ENCODE measurements around the gene TAF11.
"Not testable (repeated sequence)": the region's sequence is repeated elsewhere in the genome, so short reads cannot be mapped to it uniquely, and the experiment has no call there.

The TAF11 gene

GRCh38 chr6:34917626-34918285 is 29.9 kb upstream of the TAF11 start:
- Mint-ChIP-seq H3K36me3 (ENCODE audit: insufficient read depth) (no peaks in the 10 kb centered on the region), H3K4me3 (no peak overlapping the region), H3K27me3 (no peaks in the 10 kb centered on the region), H3K27ac (ENCODE audit: low read depth) (no peak overlapping the region), H3K9me3 (no peaks in the 10 kb centered on the region), H3K4me1 (peaks cover 7% of the 10 kb centered on the region)
- ATAC-seq (replicated peaks; ENCODE audit: extremely low read depth, poor library complexity, severe bottlenecking) (no peak), DNase-seq (ENCODE audit: low spot score in 2 of 2) (no peak)

- Mint-ChIP-seq H3K9me3 (no peaks in the 10 kb centered on the region), H3K36me3 (ENCODE audit: insufficient read depth) (no peaks in the 10 kb centered on the region), H3K4me1 (peaks cover 19% of the 10 kb centered on the region), H3K27me3 (no peaks in the 10 kb centered on the region), H3K4me3 (no peak overlapping the region), H3K27ac (ENCODE audit: low read depth) (no peak overlapping the region)
- DNase-seq (ENCODE audit: low spot score in 2 of 2) (no peak), ATAC-seq (replicated peaks; ENCODE audit: extremely low read depth, poor library complexity, severe bottlenecking) (no peak)
These were observed 28.6 kb upstream of the TAF11 start for GRCh38 chr6:34916348-34916967.

GRCh38 chr6:34914358-34914757 is 26.5 kb upstream of the TAF11 start:
- Mint-ChIP-seq H3K4me1 (peaks cover 34% of the 10 kb centered on the region), H3K27me3 (no peaks in the 10 kb centered on the region), H3K27ac (ENCODE audit: low read depth) (no peak overlapping the region), H3K36me3 (ENCODE audit: insufficient read depth) (peaks cover 1% of the 10 kb centered on the region), H3K4me3 (no peak overlapping the region), H3K9me3 (no peaks in the 10 kb centered on the region)
- DNase-seq (ENCODE audit: low spot score in 2 of 2), result no peak
- no peak for ATAC-seq (replicated peaks; ENCODE audit: extremely low read depth, poor library complexity, severe bottlenecking)

GRCh38 chr6:34912715-34913464 is 25.0 kb upstream of the TAF11 start:
- Mint-ChIP-seq H3K9me3 (no peaks in the 10 kb centered on the region), H3K36me3 (ENCODE audit: insufficient read depth) (peaks cover 1% of the 10 kb centered on the region), H3K4me3 (peak overlapping the region; percentile 41), H3K27me3 (no peaks in the 10 kb centered on the region), H3K4me1 (peaks cover 41% of the 10 kb centered on the region), H3K27ac (ENCODE audit: low read depth) (no peak overlapping the region)
- DNase-seq (ENCODE audit: low spot score in 2 of 2) (peak in 1 of 2 donors; percentile 11), ATAC-seq (replicated peaks; ENCODE audit: extremely low read depth, poor library complexity, severe bottlenecking) (peak; percentile 86)

- no peaks in the 10 kb centered on the region for H3K27me3 Mint-ChIP-seq
- ATAC-seq (replicated peaks; ENCODE audit: extremely low read depth, poor library complexity, severe bottlenecking) (no peak), DNase-seq (ENCODE audit: low spot score in 2 of 2) (no peak)
- H3K9me3 Mint-ChIP-seq, result no peaks in the 10 kb centered on the region
- peaks cover 1% of the 10 kb centered on the region for H3K36me3 Mint-ChIP-seq (ENCODE audit: insufficient read depth)
- H3K27ac Mint-ChIP-seq (ENCODE audit: low read depth), result no peak overlapping the region
- no peak overlapping the region for H3K4me3 Mint-ChIP-seq
- peaks cover 43% of the 10 kb centered on the region for H3K4me1 Mint-ChIP-seq
These were observed 24.0 kb upstream of the TAF11 start for GRCh38 chr6:34911822-34912221.

- H3K36me3 Mint-ChIP-seq (ENCODE audit: insufficient read depth), result peaks cover 1% of the 10 kb centered on the region
- H3K4me3 Mint-ChIP-seq, result no peak overlapping the region
- H3K27me3 Mint-ChIP-seq, result no peaks in the 10 kb centered on the region
- ATAC-seq (replicated peaks; ENCODE audit: extremely low read depth, poor library complexity, severe bottlenecking) (no peak), DNase-seq (ENCODE audit: low spot score in 2 of 2) (no peak)
- no peaks in the 10 kb centered on the region for H3K9me3 Mint-ChIP-seq
- no peak overlapping the region for H3K27ac Mint-ChIP-seq (ENCODE audit: low read depth)
- peaks cover 57% of the 10 kb centered on the region for H3K4me1 Mint-ChIP-seq
These were observed 21.6 kb upstream of the TAF11 start for GRCh38 chr6:34909320-34909883.

- Mint-ChIP-seq H3K4me1 (peaks cover 54% of the 10 kb centered on the region), H3K4me3 (no peak overlapping the region), H3K27ac (ENCODE audit: low read depth) (no peak overlapping the region), H3K9me3 (no peaks in the 10 kb centered on the region), H3K27me3 (no peaks in the 10 kb centered on the region), H3K36me3 (ENCODE audit: insufficient read depth) (peaks cover 1% of the 10 kb centered on the region)
- DNase-seq (ENCODE audit: low spot score in 2 of 2), result no peak
- no peak for ATAC-seq (replicated peaks; ENCODE audit: extremely low read depth, poor library complexity, severe bottlenecking)
These were observed 20.4 kb upstream of the TAF11 start for GRCh38 chr6:34908194-34908593.

GRCh38 chr6:34906826-34907225 is 19.0 kb upstream of the TAF11 start:
- ATAC-seq (replicated peaks; ENCODE audit: extremely low read depth, poor library complexity, severe bottlenecking) (no peak), DNase-seq (ENCODE audit: low spot score in 2 of 2) (no peak)
- H3K4me3 Mint-ChIP-seq, result no peak overlapping the region
- peaks cover 4% of the 10 kb centered on the region for H3K36me3 Mint-ChIP-seq (ENCODE audit: insufficient read depth)
- H3K27me3 Mint-ChIP-seq, result no peaks in the 10 kb centered on the region
- no peak overlapping the region for H3K27ac Mint-ChIP-seq (ENCODE audit: low read depth)
- no peaks in the 10 kb centered on the region for H3K9me3 Mint-ChIP-seq
- peaks cover 41% of the 10 kb centered on the region for H3K4me1 Mint-ChIP-seq

GRCh38 chr6:34904990-34905613 is 17.3 kb upstream of the TAF11 start:
- H3K4me3 Mint-ChIP-seq, result no peak overlapping the region
- H3K27ac Mint-ChIP-seq (ENCODE audit: low read depth), result peak overlapping the region; percentile 10
- no peaks in the 10 kb centered on the region for H3K9me3 Mint-ChIP-seq
- no peak for DNase-seq (ENCODE audit: low spot score in 2 of 2)
- no peak for ATAC-seq (replicated peaks; ENCODE audit: extremely low read depth, poor library complexity, severe bottlenecking)
- peaks cover 34% of the 10 kb centered on the region for H3K4me1 Mint-ChIP-seq
- no peaks in the 10 kb centered on the region for H3K27me3 Mint-ChIP-seq
- peaks cover 4% of the 10 kb centered on the region for H3K36me3 Mint-ChIP-seq (ENCODE audit: insufficient read depth)

- Mint-ChIP-seq H3K4me1 (peaks cover 25% of the 10 kb centered on the region), H3K27me3 (no peaks in the 10 kb centered on the region), H3K27ac (ENCODE audit: low read depth) (no peak overlapping the region), H3K4me3 (no peak overlapping the region), H3K9me3 (no peaks in the 10 kb centered on the region), H3K36me3 (ENCODE audit: insufficient read depth) (peaks cover 2% of the 10 kb centered on the region)
- no peak for DNase-seq (ENCODE audit: low spot score in 2 of 2)
- ATAC-seq (replicated peaks; ENCODE audit: extremely low read depth, poor library complexity, severe bottlenecking), result no peak
These were observed 14.1 kb upstream of the TAF11 start for GRCh38 chr6:34901930-34902329.

GRCh38 chr6:34900321-34901031 is 12.6 kb upstream of the TAF11 start:
- H3K9me3 Mint-ChIP-seq, result no peaks in the 10 kb centered on the region
- DNase-seq (ENCODE audit: low spot score in 2 of 2) (no peak), ATAC-seq (replicated peaks; ENCODE audit: extremely low read depth, poor library complexity, severe bottlenecking) (no peak)
- H3K4me3 Mint-ChIP-seq, result no peak overlapping the region
- H3K27me3 Mint-ChIP-seq, result no peaks in the 10 kb centered on the region
- peaks cover 21% of the 10 kb centered on the region for H3K4me1 Mint-ChIP-seq
- H3K36me3 Mint-ChIP-seq (ENCODE audit: insufficient read depth), result peaks cover 2% of the 10 kb centered on the region
- no peak overlapping the region for H3K27ac Mint-ChIP-seq (ENCODE audit: low read depth)

GRCh38 chr6:34899748-34900147 is 11.9 kb upstream of the TAF11 start:
- not testable (repeated sequence) for H3K27ac Mint-ChIP-seq (ENCODE audit: low read depth); DNase-seq (ENCODE audit: low spot score in 2 of 2); ATAC-seq (replicated peaks; ENCODE audit: extremely low read depth, poor library complexity, severe bottlenecking); H3K36me3 Mint-ChIP-seq (ENCODE audit: insufficient read depth); H3K27me3 Mint-ChIP-seq; H3K9me3 Mint-ChIP-seq; H3K4me3 Mint-ChIP-seq
- peaks cover 13% of the 10 kb centered on the region for H3K4me1 Mint-ChIP-seq
